H9 (cell line): ENCODE data around the gene STC2. TPM values are rescaled to one million over a fixed set of nuclear protein-coding genes. Genes with fewer than 3 reads are reported as not detected.

ENCODE experiments used
- DNase-seq: peaks from one replicate; pipeline ENCODE4 v3.0.0-alpha.2; 2017
- H2AFZ ChIP-seq: one replicate; pipeline ENCODE4 v1.6.1; 2013; ENCODE audit warnings: mild to moderate bottlenecking, low read length, control low read depth, moderate library complexity
- H2AK5ac ChIP-seq: 2 replicates; pipeline ENCODE4 v1.6.1; 2013; ENCODE audit warnings: low read length, control low read depth, mixed read lengths; ENCODE audit not compliant: insufficient read length
- H2BK120ac ChIP-seq: one replicate; pipeline ENCODE4 v1.6.1; 2013; ENCODE audit warnings: low read depth, mild to moderate bottlenecking, low read length, control low read depth, inconsistent platforms; ENCODE audit not compliant: poor library complexity, severe bottlenecking
- H2BK12ac ChIP-seq: 2 replicates; pipeline ENCODE4 v1.6.1; 2013; ENCODE audit warnings: low read length, control low read depth, mixed read lengths, low read depth; ENCODE audit not compliant: insufficient read length
- H2BK15ac ChIP-seq: 2 replicates; pipeline ENCODE4 v1.6.1; 2013; ENCODE audit warnings: low read depth, low read length, control low read depth
- H2BK20ac ChIP-seq: one replicate; pipeline ENCODE4 v1.6.1; 2013; ENCODE audit warnings: low read depth, mild to moderate bottlenecking, low read length, control low read depth, inconsistent platforms; ENCODE audit not compliant: poor library complexity, severe bottlenecking
- H2BK5ac ChIP-seq: 2 replicates; pipeline ENCODE4 v1.6.1; 2013; ENCODE audit warnings: low read length, control low read depth, mixed read lengths; ENCODE audit not compliant: insufficient read length
- H3K14ac ChIP-seq: 2 replicates; pipeline ENCODE4 v1.6.1; 2013; ENCODE audit warnings: low read length, control low read depth; ENCODE audit not compliant: insufficient read depth
- H3K18ac ChIP-seq: 2 replicates; pipeline ENCODE4 v1.6.1; 2013; ENCODE audit warnings: low read depth, mild to moderate bottlenecking, mixed read lengths, low read length, control low read depth; ENCODE audit not compliant: insufficient read length
- H3K23ac ChIP-seq: 2 replicates; pipeline ENCODE4 v1.6.1; 2013; ENCODE audit warnings: low read length, control low read depth, mixed read lengths, low read depth; ENCODE audit not compliant: insufficient read length
- H3K23me2 ChIP-seq: 2 replicates; pipeline ENCODE4 v1.6.1; 2013; ENCODE audit warnings: low read depth, mild to moderate bottlenecking, mixed read lengths, low read length, control low read depth; ENCODE audit not compliant: insufficient read length, poor library complexity, severe bottlenecking
- H3K27ac ChIP-seq: 2 replicates; pipeline ENCODE4 v1.5.1; 2013; ENCODE audit warnings: low read length, control low read depth, mixed read lengths, low read depth; ENCODE audit not compliant: insufficient read length
- H3K27me3 ChIP-seq: 2 replicates; pipeline ENCODE4 v1.6.1; 2013; ENCODE audit warnings: low read length, control low read depth, inconsistent platforms; ENCODE audit not compliant: insufficient read depth
- H3K4ac ChIP-seq: 2 replicates; pipeline ENCODE4 v1.6.1; 2013; ENCODE audit warnings: low read depth, mild to moderate bottlenecking, control low read depth, inconsistent platforms, low read length, moderate library complexity
- H3K4me1 ChIP-seq: 2 replicates; pipeline ENCODE4 v1.6.1; 2013; ENCODE audit warnings: low read length, control low read depth, inconsistent platforms; ENCODE audit not compliant: insufficient read depth
- H3K4me2 ChIP-seq: 2 replicates; pipeline ENCODE4 v1.6.1; 2013; ENCODE audit warnings: low read length, control low read depth, mixed read lengths; ENCODE audit not compliant: insufficient read length, insufficient read depth
- H3K56ac ChIP-seq: 2 replicates; pipeline ENCODE4 v1.6.1; 2013; ENCODE audit warnings: low read depth, mild to moderate bottlenecking, mixed read lengths, low read length, control low read depth; ENCODE audit not compliant: insufficient read length
- H3K79me1 ChIP-seq: 2 replicates; pipeline ENCODE4 v1.6.1; 2013; ENCODE audit warnings: low read depth, mild to moderate bottlenecking, moderate library complexity, low read length, control low read depth, inconsistent platforms; ENCODE audit not compliant: insufficient read depth, poor library complexity, severe bottlenecking
- H3K79me2 ChIP-seq: 2 replicates; pipeline ENCODE4 v1.6.1; 2013; ENCODE audit warnings: low read length, control low read depth, inconsistent platforms; ENCODE audit not compliant: insufficient read depth
- H3K9ac ChIP-seq: 2 replicates; pipeline ENCODE4 v1.6.1; 2013; ENCODE audit warnings: low read length, control low read depth, mixed read lengths; ENCODE audit not compliant: insufficient read length; ENCODE audit errors: extremely low read depth
- H3K9me3 ChIP-seq: one replicate; pipeline ENCODE4 v1.6.1; 2013; ENCODE audit warnings: low read depth, low read length, inconsistent platforms; ENCODE audit not compliant: control insufficient read depth
- H3T11ph ChIP-seq: one replicate; pipeline ENCODE4 v1.6.1; 2013; ENCODE audit warnings: mild to moderate bottlenecking, low read length, control low read depth, inconsistent platforms
- H4K20me1 ChIP-seq: one replicate; pipeline ENCODE4 v1.6.1; 2013; ENCODE audit not compliant: control insufficient read depth, insufficient read length, insufficient read depth
- H4K5ac ChIP-seq: 2 replicates; pipeline ENCODE4 v1.6.1; 2013; ENCODE audit warnings: low read depth, mild to moderate bottlenecking, mixed read lengths, low read length, control low read depth; ENCODE audit not compliant: insufficient read length
- H4K8ac ChIP-seq: replicated peaks from 2 replicates; pipeline ENCODE4 v1.6.1; 2013; ENCODE audit warnings: low read length, control low read depth, mixed read lengths, low read depth; ENCODE audit not compliant: insufficient read length
- H4K91ac ChIP-seq: 2 replicates; pipeline ENCODE4 v1.6.1; 2013; ENCODE audit warnings: low read depth, mild to moderate bottlenecking, moderate library complexity, mixed read lengths, low read length, control low read depth; ENCODE audit not compliant: insufficient read length
- H3K27ac Mint-ChIP-seq, 3 experiments: 2 replicates in 2 of 3; 3 replicates in 1 of 3; pipeline ENCODE4 v1.8.0; 2020 to 2021; ENCODE audit warnings: mixed read lengths in 3 of 3, mild to moderate bottlenecking in 1 of 3, moderate library complexity in 1 of 3
- H3K27me3 Mint-ChIP-seq: 2 replicates; pipeline ENCODE4 v1.8.0; 2021; ENCODE audit warnings: low read depth, mild to moderate bottlenecking, moderate library complexity, mixed read lengths
- H3K36me3 Mint-ChIP-seq, 3 experiments: 2 replicates in 2 of 3; 3 replicates in 1 of 3; pipeline ENCODE4 v1.8.0; 2020 to 2021; ENCODE audit warnings: low read depth in 3 of 3, mixed read lengths in 3 of 3; ENCODE audit not compliant: insufficient read depth in 1 of 3
- H3K4me1 Mint-ChIP-seq, 2 experiments: 2 replicates each; pipeline ENCODE4 v1.8.0; 2020; ENCODE audit warnings: mixed read lengths in 2 of 2
- H3K4me3 Mint-ChIP-seq, 2 experiments: 2 replicates in 1 of 2; 3 replicates in 1 of 2; pipeline ENCODE4 v1.8.0; 2020 to 2021; ENCODE audit warnings: mild to moderate bottlenecking in 2 of 2, mixed read lengths in 2 of 2, moderate library complexity in 1 of 2
- H3K9me3 Mint-ChIP-seq, 2 experiments: 2 replicates in 1 of 2; 3 replicates in 1 of 2; pipeline ENCODE4 v1.8.0; 2020; ENCODE audit warnings: mild to moderate bottlenecking in 2 of 2, mixed read lengths in 2 of 2, moderate library complexity in 1 of 2
- CTCF ChIP-seq: fragments of 200-600 bp; sonication (generic); conservative IDR thresholded peaks from 3 replicates; pipeline ENCODE4 v1.8.0; 2021; ENCODE audit warnings: antibody characterized with exemption, mild to moderate bottlenecking
- WGBS: extraction: QIAGEN DNeasy Blood & Tissue Kit; methylation state at CpG from one replicate; pipeline ENCODE4 v1.1.7; 2013; ENCODE audit warnings: missing lambda C conversion rate, low lambda C conversion rate, mixed read lengths; ENCODE audit not compliant: insufficient read length; ENCODE audit errors: extremely low coverage; 5-methylcytosine and 5-hydroxymethylcytosine counted together
- total RNA-seq: library from RNA; stranded (reverse); gene quantifications from 2 replicates; pipeline ENCODE4 v1.2.1, GENCODE V29; 2021

The STC2 gene
- total RNA-seq, 1 experiment from 2014 or later = 77.7 TPM

GRCh38 chr5:173294673-173295320, 33.4 kb downstream of the STC2 start:
- peak overlapping the region in 1 of 2 experiments; percentile 10; a peak in 1 of 5 replicates for H3K4me3 Mint-ChIP-seq
- no peak for TF ChIP-seq CTCF
- H3K4me2 ChIP-seq = no peak overlapping the region

More at GRCh38 chr5:173294673-173295320, 33.4 kb downstream of the STC2 start:
- Histone ChIP-seq H2BK15ac (no peak overlapping the region), H3K23me2 (no peaks in the 10 kb centered on the region), H4K20me1 (no peaks in the 10 kb centered on the region), H3K27ac (no peak overlapping the region), H3K27me3 (no peaks in the 10 kb centered on the region), H2AK5ac (no peak overlapping the region), H3K14ac (no peak overlapping the region), H4K8ac (no peak overlapping the region), H3K4me1 (no peaks in the 10 kb centered on the region; the same call in 1 of the 2 replicates), H2BK120ac (no peak overlapping the region), H3T11ph (no peak overlapping the region), H2BK5ac (no peak overlapping the region), H2BK20ac (no peak overlapping the region), H2BK12ac (no peak overlapping the region), H3K4ac (no peak overlapping the region), H2AFZ (no peak overlapping the region), H3K79me1 (no peaks in the 10 kb centered on the region), H3K9me3 (no peaks in the 10 kb centered on the region), H3K9ac (no peak overlapping the region), H3K18ac (no peak overlapping the region), H3K56ac (no peak overlapping the region), H4K5ac (no peak overlapping the region), H4K91ac (no peak overlapping the region), H3K79me2 (no peaks in the 10 kb centered on the region), H3K23ac (no peak overlapping the region)
- H3K27me3 Mint-ChIP-seq = peaks cover 33% of the 10 kb centered on the region
- peaks cover 0 to 11% of the 10 kb centered on the region in 2 experiments; a peak in 4 of 5 replicates for H3K9me3 Mint-ChIP-seq
- peaks cover 55 to 59% of the 10 kb centered on the region in 2 experiments for H3K4me1 Mint-ChIP-seq
- WGBS = no CpG with 5 or more reads among the region's 10 CpGs
- peaks cover 0 to 9% (median 3%) of the 10 kb centered on the region in 3 experiments; a peak in 4 of 7 replicates for H3K36me3 Mint-ChIP-seq
- H3K27ac Mint-ChIP-seq = no peak overlapping the region
- no peak for DNase-seq
